ENCODE results near the gene PKHD1.

PKHD1 gene

GRCh38 chr6:52087498-52087999, at the start of gene PKHD1:
Gene PKHD1 (minus strand): TSS chr6:52087613. CDS start chr6:52084933, 2,680 bp downstream.
- no peaks in the 10 kb centered on the region for H3K27me3 ChIP-seq (ENCODE audit: control insufficient read depth, insufficient read depth, low read length)
- no peak within 1 kb of the TSS for H3K27ac ChIP-seq (ENCODE audit: low read depth, low read length)
- no peak within 1 kb of the TSS for H3K9ac ChIP-seq (ENCODE audit: low read length)
- H3K9me3 ChIP-seq (ENCODE audit: control insufficient read depth, insufficient read depth, low read depth, low read length): no peaks in the 10 kb centered on the region
- H3K4me3 ChIP-seq (ENCODE audit: low read depth, low read length): no peak within 1 kb of the TSS
- H3K36me3 ChIP-seq (ENCODE audit: control insufficient read depth, insufficient read depth, low read length): no peaks in the 10 kb centered on the region
- no peaks in the 10 kb centered on the region for H3K4me1 ChIP-seq (ENCODE audit: control insufficient read depth, insufficient read depth, low read length)

- Histone ChIP-seq H3K4me3 (ENCODE audit: low read depth, low read length) (no peak overlapping the region), H3K27me3 (ENCODE audit: control insufficient read depth, insufficient read depth, low read length) (no peaks in the 10 kb centered on the region), H3K9me3 (ENCODE audit: control insufficient read depth, insufficient read depth, low read depth, low read length) (no peaks in the 10 kb centered on the region), H3K9ac (ENCODE audit: low read length) (no peak overlapping the region), H3K36me3 (ENCODE audit: control insufficient read depth, insufficient read depth, low read length) (no peaks in the 10 kb centered on the region), H3K27ac (ENCODE audit: low read depth, low read length) (no peak overlapping the region), H3K4me1 (ENCODE audit: control insufficient read depth, insufficient read depth, low read length) (peaks cover 18% of the 10 kb centered on the region)
Measured at GRCh38 chr6:52136934-52137467, 49.6 kb upstream of the PKHD1 start.

GRCh38 chr6:52136055-52136454, 48.6 kb upstream of the PKHD1 start:
- no peaks in the 10 kb centered on the region for H3K27me3 ChIP-seq (ENCODE audit: control insufficient read depth, insufficient read depth, low read length)
- H3K27ac ChIP-seq (ENCODE audit: low read depth, low read length): no peak overlapping the region
- H3K4me1 ChIP-seq (ENCODE audit: control insufficient read depth, insufficient read depth, low read length): peaks cover 18% of the 10 kb centered on the region
- no peaks in the 10 kb centered on the region for H3K9me3 ChIP-seq (ENCODE audit: control insufficient read depth, insufficient read depth, low read depth, low read length)
- H3K9ac ChIP-seq (ENCODE audit: low read length): no peak overlapping the region
- no peak overlapping the region for H3K4me3 ChIP-seq (ENCODE audit: low read depth, low read length)
- H3K36me3 ChIP-seq (ENCODE audit: control insufficient read depth, insufficient read depth, low read length): no peaks in the 10 kb centered on the region

- H3K4me3 ChIP-seq (ENCODE audit: low read depth, low read length): no peak overlapping the region
- no peak overlapping the region for H3K9ac ChIP-seq (ENCODE audit: low read length)
- peaks cover 18% of the 10 kb centered on the region for H3K4me1 ChIP-seq (ENCODE audit: control insufficient read depth, insufficient read depth, low read length)
- no peaks in the 10 kb centered on the region for H3K36me3 ChIP-seq (ENCODE audit: control insufficient read depth, insufficient read depth, low read length)
- no peak overlapping the region for H3K27ac ChIP-seq (ENCODE audit: low read depth, low read length)
- no peaks in the 10 kb centered on the region for H3K27me3 ChIP-seq (ENCODE audit: control insufficient read depth, insufficient read depth, low read length)
- no peaks in the 10 kb centered on the region for H3K9me3 ChIP-seq (ENCODE audit: control insufficient read depth, insufficient read depth, low read depth, low read length)
Measured at GRCh38 chr6:52135217-52135616, 47.8 kb upstream of the PKHD1 start.

- Histone ChIP-seq H3K9me3 (ENCODE audit: control insufficient read depth, insufficient read depth, low read depth, low read length) (no peaks in the 10 kb centered on the region), H3K4me1 (ENCODE audit: control insufficient read depth, insufficient read depth, low read length) (peaks cover 18% of the 10 kb centered on the region), H3K27me3 (ENCODE audit: control insufficient read depth, insufficient read depth, low read length) (no peaks in the 10 kb centered on the region)
Measured at GRCh38 chr6:52134011-52134410, 46.6 kb upstream of the PKHD1 start.

GRCh38 chr6:52133324-52133723, 45.9 kb upstream of the PKHD1 start:
- Histone ChIP-seq H3K27ac (ENCODE audit: low read depth, low read length) (no peak overlapping the region), H3K9ac (ENCODE audit: low read length) (no peak overlapping the region), H3K9me3 (ENCODE audit: control insufficient read depth, insufficient read depth, low read depth, low read length) (no peaks in the 10 kb centered on the region), H3K36me3 (ENCODE audit: control insufficient read depth, insufficient read depth, low read length) (no peaks in the 10 kb centered on the region), H3K4me3 (ENCODE audit: low read depth, low read length) (no peak overlapping the region), H3K4me1 (ENCODE audit: control insufficient read depth, insufficient read depth, low read length) (peaks cover 18% of the 10 kb centered on the region), H3K27me3 (ENCODE audit: control insufficient read depth, insufficient read depth, low read length) (no peaks in the 10 kb centered on the region)

More at GRCh38 chr6:52134011-52134410, 46.6 kb upstream of the PKHD1 start:
- H3K9ac ChIP-seq (ENCODE audit: low read length): no peak overlapping the region
- no peak overlapping the region for H3K27ac ChIP-seq (ENCODE audit: low read depth, low read length)
- H3K36me3 ChIP-seq (ENCODE audit: control insufficient read depth, insufficient read depth, low read length): no peaks in the 10 kb centered on the region
- no peak overlapping the region for H3K4me3 ChIP-seq (ENCODE audit: low read depth, low read length)

GRCh38 chr6:52132292-52132691, 44.9 kb upstream of the PKHD1 start:
- peaks cover 17% of the 10 kb centered on the region for H3K4me1 ChIP-seq (ENCODE audit: control insufficient read depth, insufficient read depth, low read length)
- H3K9ac ChIP-seq (ENCODE audit: low read length): no peak overlapping the region
- no peak overlapping the region for H3K4me3 ChIP-seq (ENCODE audit: low read depth, low read length)
- H3K27me3 ChIP-seq (ENCODE audit: control insufficient read depth, insufficient read depth, low read length): no peaks in the 10 kb centered on the region
- H3K9me3 ChIP-seq (ENCODE audit: control insufficient read depth, insufficient read depth, low read depth, low read length): peaks cover 6% of the 10 kb centered on the region
- no peak overlapping the region for H3K27ac ChIP-seq (ENCODE audit: low read depth, low read length)
- no peaks in the 10 kb centered on the region for H3K36me3 ChIP-seq (ENCODE audit: control insufficient read depth, insufficient read depth, low read length)

- Histone ChIP-seq H3K9ac (ENCODE audit: low read length) (no peak overlapping the region), H3K4me1 (ENCODE audit: control insufficient read depth, insufficient read depth, low read length) (0 out of 2 replicates have a peak, but pooled peaks cover 6% of the 10 kb centered on the region), H3K9me3 (ENCODE audit: control insufficient read depth, insufficient read depth, low read depth, low read length) (peaks cover 6% of the 10 kb centered on the region), H3K4me3 (ENCODE audit: low read depth, low read length) (no peak overlapping the region), H3K27ac (ENCODE audit: low read depth, low read length) (no peak overlapping the region), H3K27me3 (ENCODE audit: control insufficient read depth, insufficient read depth, low read length) (no peaks in the 10 kb centered on the region), H3K36me3 (ENCODE audit: control insufficient read depth, insufficient read depth, low read length) (no peaks in the 10 kb centered on the region)
Measured at GRCh38 chr6:52130440-52130839, 43.0 kb upstream of the PKHD1 start.

- Histone ChIP-seq H3K27me3 (ENCODE audit: control insufficient read depth, insufficient read depth, low read length) (no peaks in the 10 kb centered on the region), H3K36me3 (ENCODE audit: control insufficient read depth, insufficient read depth, low read length) (no peaks in the 10 kb centered on the region), H3K4me3 (ENCODE audit: low read depth, low read length) (no peak overlapping the region), H3K9me3 (ENCODE audit: control insufficient read depth, insufficient read depth, low read depth, low read length) (peaks cover 6% of the 10 kb centered on the region), H3K9ac (ENCODE audit: low read length) (no peak overlapping the region), H3K4me1 (ENCODE audit: control insufficient read depth, insufficient read depth, low read length) (no peaks in the 10 kb centered on the region), H3K27ac (ENCODE audit: low read depth, low read length) (no peak overlapping the region)
Measured at GRCh38 chr6:52127957-52128356, 40.5 kb upstream of the PKHD1 start.

GRCh38 chr6:52126231-52126630, 38.8 kb upstream of the PKHD1 start:
- H3K36me3 ChIP-seq (ENCODE audit: control insufficient read depth, insufficient read depth, low read length): no peaks in the 10 kb centered on the region
- H3K9me3 ChIP-seq (ENCODE audit: control insufficient read depth, insufficient read depth, low read depth, low read length): peaks cover 6% of the 10 kb centered on the region
- H3K4me1 ChIP-seq (ENCODE audit: control insufficient read depth, insufficient read depth, low read length): no peaks in the 10 kb centered on the region
- H3K9ac ChIP-seq (ENCODE audit: low read length): no peak overlapping the region
- no peak overlapping the region for H3K4me3 ChIP-seq (ENCODE audit: low read depth, low read length)
- no peaks in the 10 kb centered on the region for H3K27me3 ChIP-seq (ENCODE audit: control insufficient read depth, insufficient read depth, low read length)
- no peak overlapping the region for H3K27ac ChIP-seq (ENCODE audit: low read depth, low read length)

- Histone ChIP-seq H3K4me3 (ENCODE audit: low read depth, low read length) (no peak overlapping the region), H3K4me1 (ENCODE audit: control insufficient read depth, insufficient read depth, low read length) (no peaks in the 10 kb centered on the region), H3K27me3 (ENCODE audit: control insufficient read depth, insufficient read depth, low read length) (no peaks in the 10 kb centered on the region), H3K9me3 (ENCODE audit: control insufficient read depth, insufficient read depth, low read depth, low read length) (peaks cover 6% of the 10 kb centered on the region), H3K27ac (ENCODE audit: low read depth, low read length) (no peak overlapping the region), H3K9ac (ENCODE audit: low read length) (no peak overlapping the region), H3K36me3 (ENCODE audit: control insufficient read depth, insufficient read depth, low read length) (no peaks in the 10 kb centered on the region)
Measured at GRCh38 chr6:52125572-52125971, 38.2 kb upstream of the PKHD1 start.

Measured in HUES6 (cell line).